ENCODE measurements around the gene MAD1L1.

The MAD1L1 gene

DNA sequence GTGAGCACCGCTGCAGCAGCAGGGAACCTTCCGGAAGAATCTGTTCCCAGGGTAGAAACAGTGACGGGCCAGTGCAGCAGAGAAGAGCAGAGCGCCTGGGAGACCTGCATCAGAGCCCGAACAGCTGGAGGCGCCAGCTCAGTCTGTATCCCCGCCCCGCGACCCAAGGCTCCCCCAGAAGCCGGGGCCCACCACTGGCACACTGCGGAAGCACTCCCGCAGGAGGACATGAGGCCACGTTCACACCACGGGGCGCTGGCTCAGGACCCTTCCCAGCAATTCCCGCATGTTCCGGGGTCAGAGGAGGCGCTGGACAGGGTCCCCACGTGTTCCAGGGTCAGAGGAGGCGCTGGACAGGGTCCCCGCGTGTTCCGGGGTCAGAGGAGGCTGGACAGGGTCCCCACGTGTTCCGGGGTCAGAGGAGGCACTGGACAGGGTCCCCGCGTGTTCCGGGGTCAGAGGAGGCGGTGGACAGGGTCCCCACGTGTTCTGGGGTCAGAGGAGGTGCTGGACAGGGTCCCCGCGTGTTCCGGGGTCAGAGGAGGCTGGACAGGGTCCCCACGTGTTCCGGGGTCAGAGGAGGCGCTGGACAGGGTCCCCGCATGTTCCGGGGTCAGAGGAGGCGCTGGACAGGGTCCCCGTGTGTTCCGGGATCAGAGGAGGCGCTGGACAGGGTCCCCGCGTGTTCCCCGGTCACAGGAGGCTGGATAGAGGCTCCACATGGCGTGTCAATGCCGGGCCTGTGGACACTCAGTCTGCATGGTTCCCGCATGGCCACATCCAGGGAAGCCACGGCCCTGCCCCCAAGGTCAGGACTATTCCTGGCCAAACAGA, 117.6 kb downstream of the MAD1L1 start:
- no peak overlapping the region for H3K4me3 ChIP-seq (ENCODE audit: low read length)
- no peak for DNase-seq (ENCODE audit: low read depth, low spot score)

DNA sequence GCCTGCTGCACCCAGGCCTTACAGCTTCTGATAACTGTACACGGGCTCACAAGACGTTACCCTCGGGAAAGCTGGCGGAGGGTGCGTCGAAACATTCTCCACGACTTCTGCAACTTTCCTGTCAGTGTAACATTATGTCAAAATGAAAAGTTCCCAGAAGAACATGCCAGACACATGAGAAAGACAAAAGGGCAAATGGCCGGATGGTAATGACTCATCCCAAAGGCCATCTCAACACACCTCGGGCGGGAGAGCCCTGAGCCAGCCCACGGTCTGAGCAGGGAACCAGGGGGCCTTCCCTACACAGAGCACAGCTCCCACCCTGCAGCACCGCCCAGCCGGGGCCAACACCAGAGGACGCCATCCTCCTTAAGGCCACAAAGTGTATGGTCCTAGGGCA, 118.7 kb downstream of the MAD1L1 start:
- DNase-seq (ENCODE audit: low read depth, low spot score), result no peak
- no peak overlapping the region for H3K4me3 ChIP-seq (ENCODE audit: low read length)

DNA sequence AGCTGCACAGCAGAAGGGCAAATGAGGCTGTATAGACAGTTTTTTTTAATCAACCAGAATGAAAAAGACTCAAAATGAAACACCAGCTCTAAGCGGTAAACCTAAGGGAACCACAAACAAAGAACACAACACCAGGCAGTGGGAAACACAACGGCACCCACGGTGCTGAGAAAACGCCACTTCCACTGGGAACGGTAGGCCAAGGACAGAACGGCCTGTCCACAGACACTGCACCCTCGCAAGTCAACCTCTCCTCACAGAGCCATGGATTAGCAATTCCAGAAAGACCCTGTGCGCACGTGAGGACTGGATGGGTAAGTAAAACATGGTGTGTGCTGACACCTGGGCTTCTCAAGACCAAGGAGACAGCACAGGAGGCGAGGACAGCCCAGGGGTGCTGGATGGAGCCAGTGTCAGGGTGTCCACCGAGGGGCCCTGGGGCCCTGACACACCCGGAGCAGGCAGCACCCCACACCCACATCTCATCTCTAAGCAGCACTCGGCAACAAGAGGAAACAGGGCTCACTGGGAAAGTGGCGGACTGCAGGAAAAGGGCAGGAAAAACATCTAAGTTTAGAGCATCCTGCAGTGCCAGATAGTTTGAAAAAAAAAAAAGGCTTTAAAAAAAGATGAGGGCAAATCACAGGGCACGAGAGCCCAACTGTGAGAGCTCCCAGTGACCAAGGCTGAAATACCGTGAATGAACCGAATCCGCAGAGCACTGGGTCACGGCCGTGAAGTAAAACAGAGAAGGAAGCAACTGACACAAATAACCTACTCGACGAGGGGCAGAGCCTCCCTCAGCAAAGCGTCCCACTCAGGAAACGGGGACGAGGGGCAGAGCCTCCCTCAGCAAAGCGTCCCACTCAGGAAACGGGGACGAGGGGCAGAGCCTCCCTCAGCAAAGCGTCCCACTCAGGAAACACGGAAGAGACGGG, 120.2 kb downstream of the MAD1L1 start:
- no peak overlapping the region for H3K4me3 ChIP-seq (ENCODE audit: low read length)
- no peak for DNase-seq (ENCODE audit: low read depth, low spot score)

DNA sequence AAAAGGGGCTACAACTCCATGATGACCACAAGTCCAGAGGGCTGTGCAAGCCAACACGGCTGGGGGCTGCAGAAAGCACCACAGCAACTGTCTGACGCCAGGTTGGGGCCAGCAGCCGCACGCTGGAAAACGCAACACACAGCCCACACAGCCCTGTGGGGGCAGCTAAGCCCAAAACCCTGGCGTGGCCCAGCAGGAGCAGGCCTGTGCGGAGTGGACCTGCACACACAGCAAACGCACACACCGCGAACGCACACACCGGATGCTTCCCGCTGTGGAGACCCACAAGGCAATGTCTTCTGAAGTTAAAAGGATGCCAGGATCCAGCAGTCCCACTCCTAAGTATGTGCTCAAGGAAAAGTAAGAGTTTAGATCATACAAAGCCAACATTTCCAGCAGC, 121.2 kb downstream of the MAD1L1 start:
- no peak overlapping the region for H3K4me3 ChIP-seq (ENCODE audit: low read length)
- no peak for DNase-seq (ENCODE audit: low read depth, low spot score)

DNA sequence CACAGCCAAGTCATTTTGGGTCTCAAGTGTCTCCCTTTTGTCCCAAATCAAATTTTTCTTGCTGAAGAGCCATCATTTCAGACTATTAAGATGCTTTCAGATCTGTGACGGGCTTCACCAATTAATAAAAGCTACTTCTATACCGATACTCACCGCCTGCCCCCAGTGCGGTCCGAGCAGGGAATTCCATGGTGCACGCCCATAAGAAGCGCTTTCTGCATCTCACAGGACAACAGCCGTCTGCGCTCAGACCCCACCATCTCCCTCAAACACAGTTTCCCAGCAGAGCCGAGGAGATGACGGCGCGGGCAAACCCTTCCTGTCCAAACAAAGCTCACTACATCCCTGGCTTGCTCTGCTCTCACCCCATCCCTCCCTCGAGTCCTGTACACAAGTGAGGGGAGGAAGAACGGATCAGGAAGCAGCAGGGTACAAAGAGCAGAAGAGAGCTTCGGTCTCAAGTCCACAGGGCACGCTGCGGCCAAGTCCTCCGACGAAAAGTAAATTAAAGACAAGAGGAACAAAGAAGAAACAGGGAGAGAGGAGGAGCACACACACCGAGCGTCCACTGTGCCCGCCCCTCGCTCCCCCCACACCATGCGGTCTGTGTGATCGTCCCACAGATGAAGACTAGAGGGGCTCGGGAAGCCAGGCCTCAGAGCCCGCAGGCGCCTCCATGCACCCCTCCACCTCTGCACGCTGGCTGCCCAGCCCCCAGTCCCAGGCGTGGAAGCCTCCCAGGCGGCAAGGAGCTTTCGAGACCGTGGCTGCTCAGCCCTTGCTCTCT, 121.9 kb downstream of the MAD1L1 start:
- DNase-seq (ENCODE audit: low read depth, low spot score), result no peak
- H3K4me3 ChIP-seq (ENCODE audit: low read length), result no peak overlapping the region

DNA sequence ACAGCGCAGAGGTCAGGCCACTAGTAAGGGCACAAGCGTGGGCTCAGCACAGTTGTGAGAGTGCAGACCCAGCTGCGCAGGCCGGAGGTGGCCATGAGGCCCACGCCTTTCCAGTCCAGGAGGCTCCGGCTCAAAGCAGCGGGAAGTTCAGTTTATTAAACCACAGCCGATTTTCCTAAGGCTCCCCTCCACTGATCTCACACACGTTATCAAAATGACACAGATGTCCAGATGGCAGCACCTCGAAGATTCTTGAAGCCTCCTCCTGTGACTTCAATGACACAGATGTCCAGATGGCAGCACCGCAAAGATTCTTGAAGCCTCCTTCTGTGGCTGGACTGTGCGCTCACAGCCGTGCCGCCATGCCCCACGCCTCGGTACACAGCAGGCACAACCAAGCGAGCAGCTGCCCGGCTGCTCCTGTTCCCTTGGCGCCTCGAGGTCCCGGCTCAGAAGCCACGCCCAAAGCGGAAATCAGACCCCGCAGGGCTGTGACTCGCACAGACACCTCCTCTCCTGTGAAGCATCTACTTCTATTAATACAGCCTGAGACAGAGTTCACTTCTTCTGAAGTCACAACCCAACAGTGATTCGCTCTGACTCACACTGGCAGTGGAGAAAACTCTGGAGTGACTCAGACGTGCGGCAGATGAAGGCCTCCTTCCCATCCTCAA, 122.7 kb downstream of the MAD1L1 start:
- no peak overlapping the region for H3K4me3 ChIP-seq (ENCODE audit: low read length)
- no peak for DNase-seq (ENCODE audit: low read depth, low spot score)

DNA sequence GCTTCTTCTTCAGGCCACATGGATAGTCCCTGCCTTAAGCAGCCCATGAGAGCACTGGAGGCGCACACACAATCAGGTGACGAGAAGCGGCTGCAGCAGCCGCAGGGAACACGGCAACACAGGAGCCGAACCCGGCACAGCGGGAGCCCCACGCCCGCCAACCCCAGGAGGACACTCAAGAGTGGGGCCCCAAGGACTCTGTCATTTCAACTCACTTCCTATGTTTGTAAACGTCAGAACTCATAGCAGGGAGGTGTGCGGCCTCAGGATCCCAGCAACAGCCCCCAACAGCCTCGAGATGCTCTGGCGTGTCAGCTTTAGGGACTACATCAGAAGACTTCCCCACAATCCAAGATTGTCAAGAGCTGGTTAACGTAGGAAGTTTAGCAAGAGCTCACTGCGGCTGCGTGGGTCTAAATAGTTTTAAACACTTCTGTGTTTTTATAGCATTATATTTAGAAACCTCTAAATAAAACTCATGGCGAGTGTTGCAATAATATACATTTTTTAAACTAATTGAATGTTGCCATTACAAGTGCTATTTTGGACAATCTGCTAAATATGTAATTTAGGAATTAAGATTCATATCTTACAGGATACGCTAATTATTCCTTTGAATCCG, 123.4 kb downstream of the MAD1L1 start:
- no peak for DNase-seq (ENCODE audit: low read depth, low spot score)
- no peak overlapping the region for H3K4me3 ChIP-seq (ENCODE audit: low read length)

DNA sequence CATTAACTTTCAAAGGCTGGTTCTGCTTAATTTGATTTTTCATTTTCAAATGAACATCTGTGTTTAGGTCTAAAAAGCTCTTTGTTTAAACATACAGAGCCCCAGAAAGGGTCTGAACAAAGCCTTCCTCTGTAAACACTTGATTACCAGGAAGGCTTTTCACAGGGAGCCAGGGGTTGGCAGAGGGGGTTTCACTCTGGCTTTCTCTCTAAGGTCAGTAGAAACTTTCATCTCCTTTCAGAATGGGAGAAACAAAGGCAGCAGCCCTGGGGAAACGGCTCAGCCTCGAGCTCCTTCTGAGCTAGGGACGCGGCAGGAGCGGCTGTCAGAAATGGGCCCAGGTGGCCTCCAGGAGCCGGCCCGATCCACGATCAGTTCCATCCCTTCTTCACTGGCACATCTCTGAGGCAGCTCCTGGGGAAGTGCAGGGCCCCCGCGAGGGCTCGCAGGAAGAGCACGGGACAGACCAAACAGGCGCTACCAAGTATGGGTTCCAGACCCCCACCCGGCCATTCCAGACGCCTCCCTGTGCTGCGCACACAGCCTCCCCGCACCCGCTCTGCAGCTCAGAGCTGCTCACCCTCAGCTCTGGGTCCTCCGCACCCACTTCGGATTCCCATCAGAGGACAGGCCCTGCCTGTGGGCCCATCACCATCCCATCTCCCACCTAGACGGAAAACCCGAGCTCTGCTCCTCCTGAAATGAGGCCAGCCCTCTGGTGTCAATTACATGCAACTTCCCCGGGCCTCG, 124.1 kb downstream of the MAD1L1 start:
- DNase-seq (ENCODE audit: low read depth, low spot score), result no peak
- no peak overlapping the region for H3K4me3 ChIP-seq (ENCODE audit: low read length)

DNA sequence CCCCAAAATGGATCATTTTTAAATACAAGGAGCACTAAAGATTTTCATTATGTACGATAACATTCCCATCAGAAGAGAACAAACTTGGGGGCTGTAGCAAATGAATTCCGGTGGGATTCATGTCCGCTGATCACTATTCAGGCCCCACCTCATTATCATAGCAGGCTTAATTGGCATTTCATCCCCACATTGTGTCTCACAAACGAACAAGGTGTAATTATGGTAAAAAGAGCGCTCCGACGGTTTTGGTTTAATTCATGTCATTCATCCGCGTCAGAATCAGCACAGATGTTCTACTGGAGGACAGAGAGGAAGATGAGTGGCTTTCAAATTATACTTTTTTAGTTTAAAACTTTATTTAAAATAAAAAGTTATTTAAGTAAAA, 124.7 kb downstream of the MAD1L1 start:
- no peak overlapping the region for H3K4me3 ChIP-seq (ENCODE audit: low read length)
- no peak for DNase-seq (ENCODE audit: low read depth, low spot score)

DNA sequence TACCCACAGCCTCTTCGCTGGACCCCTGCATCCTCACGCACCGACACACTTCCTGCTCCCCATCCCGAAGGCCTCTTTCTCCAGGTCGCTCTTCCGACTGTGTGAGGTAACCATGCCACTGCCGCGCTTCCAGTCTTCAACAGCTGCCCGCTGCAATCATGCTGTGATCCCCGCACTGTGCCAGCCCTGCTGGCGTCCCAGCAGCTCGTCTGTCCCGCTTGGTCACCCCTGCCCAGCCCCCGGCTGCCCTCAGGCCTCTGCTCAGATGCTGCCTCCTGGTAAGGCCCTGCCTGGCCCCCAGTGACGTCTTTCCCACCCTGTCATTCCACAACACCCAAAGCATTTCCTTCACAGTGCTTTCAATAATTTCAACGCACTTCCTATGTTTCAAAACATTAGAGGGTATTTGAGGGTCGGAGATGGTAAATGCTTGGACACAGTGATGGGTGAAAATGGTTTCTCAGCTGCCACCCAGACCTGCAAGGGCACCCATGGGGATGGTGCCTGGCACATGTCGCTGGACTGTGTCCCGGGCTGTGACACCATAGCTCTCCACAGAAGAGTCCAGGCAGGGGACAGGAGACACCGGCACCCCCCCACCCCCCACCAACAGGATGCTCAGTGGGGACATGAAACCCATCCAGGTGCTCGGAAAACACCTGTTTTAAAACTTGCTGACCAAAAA, 125.2 kb downstream of the MAD1L1 start:
- no peak overlapping the region for H3K4me3 ChIP-seq (ENCODE audit: low read length)

DNA sequence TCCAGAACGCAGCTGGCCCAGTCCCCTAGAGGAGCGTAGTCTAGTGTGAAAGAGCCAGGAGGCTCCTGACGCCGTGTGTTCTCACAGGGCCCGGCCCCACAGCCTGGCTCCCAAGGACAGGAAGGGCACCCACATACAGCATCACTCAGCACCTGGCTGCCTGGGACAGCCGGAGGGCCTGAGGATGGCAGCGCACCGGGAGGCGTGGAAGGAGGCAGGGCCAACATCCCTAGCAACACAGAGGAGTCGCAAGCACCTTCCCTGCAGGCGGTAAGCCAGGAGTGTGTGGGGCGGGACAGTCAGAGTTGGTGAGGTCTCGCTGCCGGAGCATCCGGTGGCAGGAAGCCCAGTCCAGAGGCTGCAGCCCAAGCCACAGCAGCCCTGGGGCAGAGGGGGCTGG, 125.8 kb downstream of the MAD1L1 start:
- H3K4me3 ChIP-seq (ENCODE audit: low read length), result no peak overlapping the region
- DNase-seq (ENCODE audit: low read depth, low spot score), result no peak

More for the DNA sequence above, 125.2 kb downstream of the MAD1L1 start:
- DNase-seq (ENCODE audit: low read depth, low spot score), result no peak

DNA sequence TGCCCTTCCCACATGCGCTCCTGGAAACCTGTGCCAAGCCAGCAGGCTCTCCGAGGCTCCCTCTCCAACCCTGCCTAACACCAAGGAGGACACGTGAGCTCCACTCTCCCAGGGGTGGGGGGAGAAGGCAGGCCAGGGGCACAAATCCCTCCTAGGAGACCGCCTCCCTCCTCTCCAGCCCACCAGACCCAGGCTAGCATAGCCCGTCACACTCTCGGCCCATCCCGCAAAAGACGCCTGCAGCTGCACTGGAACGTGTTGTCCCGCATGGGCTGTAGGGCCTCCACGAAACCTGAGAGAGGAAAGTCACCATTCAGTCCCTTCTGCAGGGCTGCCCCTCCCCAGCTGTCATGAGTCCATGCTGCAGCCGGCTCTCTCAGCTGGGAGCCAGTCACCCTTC, 126.3 kb downstream of the MAD1L1 start:
- H3K4me3 ChIP-seq (ENCODE audit: low read length), result no peak overlapping the region
- DNase-seq (ENCODE audit: low read depth, low spot score), result no peak

DNA sequence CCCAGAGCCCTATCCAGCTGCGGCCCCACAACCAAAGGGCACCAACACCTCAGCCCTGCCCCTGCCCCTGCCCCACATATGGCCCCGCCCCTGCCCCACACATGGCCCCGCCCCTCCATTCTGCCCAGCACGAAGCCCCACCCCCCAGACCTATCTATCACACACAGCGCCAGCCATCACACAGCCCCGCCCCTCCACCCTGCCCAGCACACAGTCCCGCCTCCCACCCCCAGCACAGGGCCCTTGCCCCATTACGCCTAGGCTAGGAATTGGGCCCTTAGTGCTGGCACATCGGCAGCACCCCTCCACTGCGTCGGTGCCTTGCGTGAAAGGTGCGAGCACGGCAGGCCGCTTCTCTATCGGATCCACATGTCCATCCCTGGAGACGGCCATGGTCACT, 126.8 kb downstream of the MAD1L1 start:
- H3K4me3 ChIP-seq (ENCODE audit: low read length), result no peak overlapping the region
- DNase-seq (ENCODE audit: low read depth, low spot score), result no peak

DNA sequence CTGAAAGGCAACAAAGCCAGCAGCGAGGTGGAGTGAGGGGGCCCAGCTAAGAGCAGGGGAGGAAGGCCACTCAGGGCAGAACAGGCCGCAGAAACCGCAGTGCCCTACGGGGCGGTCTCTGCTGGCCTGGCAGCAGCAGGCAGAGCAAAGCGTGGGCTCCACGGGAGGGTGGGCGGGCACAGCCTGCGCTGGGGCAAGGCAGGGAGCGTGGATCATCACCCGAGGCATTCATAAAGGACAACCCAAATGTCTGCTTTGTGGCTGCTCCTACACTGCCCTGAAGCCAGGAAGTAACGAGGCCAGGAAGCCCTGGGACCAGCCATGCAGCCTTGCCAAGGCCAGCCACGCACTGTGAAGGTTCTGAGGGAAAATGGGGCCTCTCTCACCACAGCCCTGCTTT, 127.5 kb downstream of the MAD1L1 start:
- no peak for DNase-seq (ENCODE audit: low read depth, low spot score)
- H3K4me3 ChIP-seq (ENCODE audit: low read length), result no peak overlapping the region

DNA sequence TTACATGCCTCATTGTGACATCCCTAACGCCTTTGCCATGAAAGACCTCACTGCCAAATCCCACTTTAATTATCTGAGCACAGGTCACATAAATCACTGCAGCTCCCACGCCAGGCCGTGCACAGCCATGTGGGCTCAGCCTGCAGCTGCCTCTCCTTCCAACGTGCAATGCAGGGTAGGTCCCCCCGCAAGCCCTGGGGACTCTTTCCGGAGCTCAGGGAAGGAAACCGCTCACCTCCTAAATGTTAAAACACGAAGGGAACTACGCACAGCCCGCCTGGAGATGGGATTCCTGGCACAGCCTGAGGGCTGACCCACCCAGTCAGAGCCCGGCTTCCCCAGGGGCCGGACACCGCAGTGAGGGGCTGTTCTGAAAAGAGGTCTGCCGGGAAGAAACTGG, 128.0 kb downstream of the MAD1L1 start:
- DNase-seq (ENCODE audit: low read depth, low spot score), result no peak
- H3K4me3 ChIP-seq (ENCODE audit: low read length), result no peak overlapping the region

DNA sequence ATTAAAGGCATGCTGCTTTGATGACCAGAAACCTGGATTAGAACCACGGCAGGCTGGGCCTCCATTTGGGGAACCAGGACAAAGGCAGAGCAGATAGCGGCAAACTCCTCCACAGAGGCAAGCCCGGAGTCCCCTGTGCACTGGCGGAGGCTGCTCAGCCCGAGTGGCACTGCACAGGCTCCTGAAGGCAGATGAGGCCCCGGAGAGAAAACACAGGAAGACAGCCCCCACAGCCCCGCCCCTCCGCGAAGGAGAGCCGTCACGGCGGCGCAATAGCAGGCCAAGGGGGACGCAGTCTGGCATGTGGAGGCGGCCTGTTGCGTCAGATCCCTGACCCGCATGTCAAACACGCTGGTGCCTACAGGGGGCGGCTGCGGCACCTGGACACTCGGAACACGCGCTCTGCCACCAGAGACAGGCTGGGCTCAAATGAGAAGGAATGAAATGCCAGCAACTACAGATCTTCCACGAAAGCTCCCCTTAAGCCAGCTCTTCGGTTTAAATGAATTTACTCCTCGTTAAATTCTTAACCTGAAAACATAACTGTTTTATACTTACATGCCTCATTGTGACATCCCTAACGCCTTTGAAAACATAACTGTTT, 128.5 kb downstream of the MAD1L1 start:
- DNase-seq (ENCODE audit: low read depth, low spot score), result peak; percentile 49
- no peak overlapping the region for H3K4me3 ChIP-seq (ENCODE audit: low read length)
